ENCODE measurements around the gene LRIT1.

DNA sequence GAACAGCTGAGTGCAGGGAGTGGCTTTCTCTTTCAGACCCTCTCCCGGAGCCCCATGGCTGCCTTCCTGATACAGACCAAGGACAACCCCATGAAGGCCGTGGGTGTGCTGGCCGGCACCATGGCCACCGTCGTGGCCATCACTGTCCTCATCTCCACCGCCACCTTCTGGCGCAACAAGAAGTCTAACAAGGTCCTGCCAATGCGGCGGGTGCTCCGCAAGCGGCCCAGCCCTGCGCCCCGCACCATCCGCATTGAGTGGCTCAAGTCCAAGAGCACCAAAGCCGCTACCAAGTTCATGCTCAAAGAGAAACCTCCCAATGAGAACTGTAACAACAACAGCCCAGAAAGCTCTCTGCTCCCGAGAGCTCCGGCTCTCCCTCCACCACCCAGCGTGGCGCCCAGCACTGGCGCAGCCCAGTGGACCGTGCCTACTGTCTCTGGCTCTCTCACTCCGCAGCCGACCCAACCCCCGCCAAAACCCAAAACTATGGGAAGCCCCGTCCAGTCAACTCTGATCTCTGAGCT lies 27.2 kb downstream of the LRIT1 start:
- TF ChIP-seq, protein P1, sequence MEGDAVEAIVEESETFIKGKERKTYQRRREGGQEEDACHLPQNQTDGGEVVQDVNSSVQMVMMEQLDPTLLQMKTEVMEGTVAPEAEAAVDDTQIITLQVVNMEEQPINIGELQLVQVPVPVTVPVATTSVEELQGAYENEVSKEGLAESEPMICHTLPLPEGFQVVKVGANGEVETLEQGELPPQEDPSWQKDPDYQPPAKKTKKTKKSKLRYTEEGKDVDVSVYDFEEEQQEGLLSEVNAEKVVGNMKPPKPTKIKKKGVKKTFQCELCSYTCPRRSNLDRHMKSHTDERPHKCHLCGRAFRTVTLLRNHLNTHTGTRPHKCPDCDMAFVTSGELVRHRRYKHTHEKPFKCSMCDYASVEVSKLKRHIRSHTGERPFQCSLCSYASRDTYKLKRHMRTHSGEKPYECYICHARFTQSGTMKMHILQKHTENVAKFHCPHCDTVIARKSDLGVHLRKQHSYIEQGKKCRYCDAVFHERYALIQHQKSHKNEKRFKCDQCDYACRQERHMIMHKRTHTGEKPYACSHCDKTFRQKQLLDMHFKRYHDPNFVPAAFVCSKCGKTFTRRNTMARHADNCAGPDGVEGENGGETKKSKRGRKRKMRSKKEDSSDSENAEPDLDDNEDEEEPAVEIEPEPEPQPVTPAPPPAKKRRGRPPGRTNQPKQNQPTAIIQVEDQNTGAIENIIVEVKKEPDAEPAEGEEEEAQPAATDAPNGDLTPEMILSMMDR (conservative IDR thresholded peaks at IDR 0.05): no peak
- TF ChIP-seq EZH2 (IDR thresholded peaks at IDR 0.05; ENCODE audit: low read depth): no peak

All from PC-9 (cell line).